ENCODE measurements around the gene AFAP1L2. TPM values are rescaled to one million over a fixed set of nuclear protein-coding genes. Genes with fewer than 3 reads are reported as not detected.

Gene AFAP1L2
- total RNA-seq, 1 experiment from 2014 or later = not detected

DNA sequence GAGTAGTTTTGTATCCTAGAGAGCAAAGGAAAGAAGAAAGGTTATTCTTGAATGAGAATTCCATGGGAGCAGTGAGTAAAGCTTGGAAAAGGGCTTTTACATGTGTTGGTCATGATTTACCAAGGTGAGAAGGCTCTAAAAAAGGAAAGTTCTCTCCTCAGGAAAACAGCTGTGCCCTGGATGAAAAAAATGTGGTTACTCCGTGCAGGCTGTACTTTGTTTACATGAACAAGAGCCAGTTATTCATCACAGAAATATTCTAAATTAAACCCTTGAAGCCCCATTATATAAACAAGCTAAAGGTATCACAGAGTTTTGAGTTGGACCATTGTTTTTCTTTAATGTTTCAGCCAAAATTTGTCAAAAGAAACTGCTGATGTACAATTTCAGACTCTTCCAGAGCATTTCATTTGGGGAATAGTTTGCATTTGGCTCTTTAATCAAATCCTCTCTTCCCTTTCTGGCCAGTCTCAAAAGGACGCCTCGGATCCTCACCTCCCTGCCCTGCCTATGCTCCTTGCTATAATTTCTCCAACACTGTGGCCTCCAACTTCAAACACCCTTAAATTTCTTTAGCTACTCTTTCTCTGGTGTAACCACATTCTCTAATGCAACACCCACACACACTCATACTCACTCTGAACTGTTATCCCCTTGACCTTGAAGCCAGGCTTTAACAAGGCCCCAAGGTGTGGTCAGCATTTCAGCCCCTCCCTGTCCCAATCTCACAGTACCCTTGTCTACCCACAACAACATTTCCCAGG, 47.4 kb downstream of the AFAP1L2 start:
- intact Hi-C loops (cut with micrococcal nuclease; ENCODE audit: unreplicated experiment) = no loop called here
- Histone ChIP-seq H3K27ac (ENCODE audit: low read depth, low read length, poor library complexity, severe bottlenecking) (no peak overlapping the region), H3K4me1 (ENCODE audit: insufficient read depth, low read length, poor library complexity, severe bottlenecking) (no peaks in the 10 kb centered on the region), H3K27me3 (replicated peaks; ENCODE audit: insufficient read depth, low read depth, low read length, poor library complexity) (peaks cover 12% of the 10 kb centered on the region), H3K36me3 (ENCODE audit: insufficient read depth, low read length, poor library complexity, severe bottlenecking) (no peaks in the 10 kb centered on the region), H3K4me3 (ENCODE audit: low read depth, low read length, poor library complexity, severe bottlenecking) (no peak overlapping the region), H3K9me3 (ENCODE audit: low read depth, low read length, poor library complexity, severe bottlenecking) (no peaks in the 10 kb centered on the region)
- ChIA-PET POLR2A (ENCODE audit: low non-redundant PET) (no interaction called here), CTCF (no interaction called here)
- DNase-seq (ENCODE audit: low spot score) = no peak
- no TSS peak for BruUV-seq (replicated peaks)
- TF ChIP-seq, protein P1, sequence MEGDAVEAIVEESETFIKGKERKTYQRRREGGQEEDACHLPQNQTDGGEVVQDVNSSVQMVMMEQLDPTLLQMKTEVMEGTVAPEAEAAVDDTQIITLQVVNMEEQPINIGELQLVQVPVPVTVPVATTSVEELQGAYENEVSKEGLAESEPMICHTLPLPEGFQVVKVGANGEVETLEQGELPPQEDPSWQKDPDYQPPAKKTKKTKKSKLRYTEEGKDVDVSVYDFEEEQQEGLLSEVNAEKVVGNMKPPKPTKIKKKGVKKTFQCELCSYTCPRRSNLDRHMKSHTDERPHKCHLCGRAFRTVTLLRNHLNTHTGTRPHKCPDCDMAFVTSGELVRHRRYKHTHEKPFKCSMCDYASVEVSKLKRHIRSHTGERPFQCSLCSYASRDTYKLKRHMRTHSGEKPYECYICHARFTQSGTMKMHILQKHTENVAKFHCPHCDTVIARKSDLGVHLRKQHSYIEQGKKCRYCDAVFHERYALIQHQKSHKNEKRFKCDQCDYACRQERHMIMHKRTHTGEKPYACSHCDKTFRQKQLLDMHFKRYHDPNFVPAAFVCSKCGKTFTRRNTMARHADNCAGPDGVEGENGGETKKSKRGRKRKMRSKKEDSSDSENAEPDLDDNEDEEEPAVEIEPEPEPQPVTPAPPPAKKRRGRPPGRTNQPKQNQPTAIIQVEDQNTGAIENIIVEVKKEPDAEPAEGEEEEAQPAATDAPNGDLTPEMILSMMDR (conservative IDR thresholded peaks at IDR 0.05; ENCODE audit: low read depth, low read length) = no peak

DNA sequence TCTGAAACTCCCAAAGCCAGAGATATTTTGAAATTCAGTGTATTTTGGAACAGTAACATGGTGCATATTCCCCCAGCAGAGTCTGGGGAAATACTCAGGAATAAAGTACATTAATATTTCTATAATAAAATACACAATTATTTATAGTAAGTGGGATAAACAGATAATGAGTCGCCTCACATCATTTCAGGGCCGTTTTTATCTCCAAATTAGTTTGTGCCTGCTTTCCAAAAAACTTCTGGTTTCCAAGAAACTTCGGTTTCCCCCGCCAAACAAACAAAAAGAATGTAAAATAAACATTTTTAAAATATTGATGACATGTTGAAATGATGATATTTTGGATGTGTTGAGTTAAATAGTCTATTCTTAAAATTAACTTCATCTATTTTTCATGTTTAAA, 48.2 kb downstream of the AFAP1L2 start:
- CTCF ChIA-PET = no interaction called here
- BruUV-seq (replicated peaks) = no TSS peak
- intact Hi-C loops (cut with micrococcal nuclease; ENCODE audit: unreplicated experiment) = no loop called here

DNA sequence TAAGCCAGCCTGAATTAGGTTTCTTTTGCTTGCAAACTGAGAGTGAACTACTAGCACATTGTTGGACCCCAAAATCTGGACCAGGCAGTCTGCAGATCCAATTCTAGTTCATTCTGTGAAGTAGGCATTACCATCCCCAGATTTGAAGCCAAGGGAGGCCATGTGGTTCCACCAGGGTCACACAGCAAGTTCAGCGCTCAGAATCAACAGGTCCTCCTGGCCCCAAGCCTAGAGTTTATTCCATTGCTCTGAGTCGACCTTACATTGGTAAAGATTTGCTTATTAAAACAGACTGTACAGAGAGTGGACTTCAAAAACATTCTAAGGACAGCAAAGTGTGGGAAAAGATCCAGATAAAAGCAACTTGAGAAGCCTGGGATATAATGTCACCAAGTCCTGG, 50.9 kb downstream of the AFAP1L2 start:
- no peaks in the 10 kb centered on the region for H3K4me1 ChIP-seq (ENCODE audit: insufficient read depth, low read length, poor library complexity, severe bottlenecking)
- no peak for DNase-seq (ENCODE audit: low spot score)
- H3K27me3 ChIP-seq (replicated peaks; ENCODE audit: insufficient read depth, low read depth, low read length, poor library complexity) = peaks cover 6% of the 10 kb centered on the region
- intact Hi-C loops (cut with micrococcal nuclease; ENCODE audit: unreplicated experiment) = no loop called here
- TF ChIP-seq EZH2 (IDR thresholded peaks at IDR 0.05; ENCODE audit: borderline replicate concordance, low read depth, low read length, poor library complexity, severe bottlenecking) = no peak
- no peaks in the 10 kb centered on the region for H3K9me3 ChIP-seq (ENCODE audit: low read depth, low read length, poor library complexity, severe bottlenecking)
- H3K36me3 ChIP-seq (ENCODE audit: insufficient read depth, low read length, poor library complexity, severe bottlenecking) = no peaks in the 10 kb centered on the region
- ChIA-PET POLR2A (ENCODE audit: low non-redundant PET) (no interaction called here), CTCF (no interaction called here)
- H3K4me3 ChIP-seq (ENCODE audit: low read depth, low read length, poor library complexity, severe bottlenecking) = no peak overlapping the region
- BruUV-seq (replicated peaks) = no TSS peak
- no peak overlapping the region for H3K27ac ChIP-seq (ENCODE audit: low read depth, low read length, poor library complexity, severe bottlenecking)

More for the DNA sequence above, 48.2 kb downstream of the AFAP1L2 start:
- no peak overlapping the region for H3K27ac ChIP-seq (ENCODE audit: low read depth, low read length, poor library complexity, severe bottlenecking)
- no peak for DNase-seq (ENCODE audit: low spot score)
- H3K9me3 ChIP-seq (ENCODE audit: low read depth, low read length, poor library complexity, severe bottlenecking) = no peaks in the 10 kb centered on the region
- TF ChIP-seq, protein P1 (conservative IDR thresholded peaks at IDR 0.05; ENCODE audit: low read depth, low read length) = no peak
- no peak for TF ChIP-seq EZH2 (IDR thresholded peaks at IDR 0.05; ENCODE audit: borderline replicate concordance, low read depth, low read length, poor library complexity, severe bottlenecking)
- H3K36me3 ChIP-seq (ENCODE audit: insufficient read depth, low read length, poor library complexity, severe bottlenecking) = no peaks in the 10 kb centered on the region
- POLR2A ChIA-PET (ENCODE audit: low non-redundant PET) = no interaction called here
- no peak overlapping the region for H3K4me3 ChIP-seq (ENCODE audit: low read depth, low read length, poor library complexity, severe bottlenecking)
- peaks cover 12% of the 10 kb centered on the region for H3K27me3 ChIP-seq (replicated peaks; ENCODE audit: insufficient read depth, low read depth, low read length, poor library complexity)
- H3K4me1 ChIP-seq (ENCODE audit: insufficient read depth, low read length, poor library complexity, severe bottlenecking) = no peaks in the 10 kb centered on the region

Data from A673 (cell line).